GM23338 (cell line): Measurements from ENCODE around the gene TAL2.

Experiments used
- EZH2 ChIP-seq: fragments of 200-600 bp; sonication (generic); IDR thresholded peaks from one replicate; pipeline ENCODE4 v1.8.0; 2017; ENCODE audit warnings: antibody characterized with exemption, mild to moderate bottlenecking, low read depth; ENCODE audit not compliant: unreplicated experiment
- NANOG ChIP-seq: IDR thresholded peaks from 2 replicates; pipeline ENCODE4 v1.6.1; 2016; ENCODE audit warnings: antibody characterized with exemption, borderline replicate concordance
- REST ChIP-seq: IDR thresholded peaks from one replicate; pipeline ENCODE4 v1.6.1; 2018; ENCODE audit warnings: antibody characterized with exemption; ENCODE audit not compliant: unreplicated experiment
- TF ChIP-seq, protein P1 (sequence below), 2 experiments: fragments of 200-600 bp in 1 of 2; sonication (generic) in 1 of 2; conservative IDR thresholded peaks; 2 replicates each; pipeline versions ENCODE4 v1.5.1 to v1.6.1; 2016 to 2017; ENCODE audit warnings: antibody characterized with exemption in 2 of 2, low read depth in 2 of 2, mild to moderate bottlenecking in 2 of 2, moderate library complexity in 1 of 2

- TF ChIP-seq, protein P1, sequence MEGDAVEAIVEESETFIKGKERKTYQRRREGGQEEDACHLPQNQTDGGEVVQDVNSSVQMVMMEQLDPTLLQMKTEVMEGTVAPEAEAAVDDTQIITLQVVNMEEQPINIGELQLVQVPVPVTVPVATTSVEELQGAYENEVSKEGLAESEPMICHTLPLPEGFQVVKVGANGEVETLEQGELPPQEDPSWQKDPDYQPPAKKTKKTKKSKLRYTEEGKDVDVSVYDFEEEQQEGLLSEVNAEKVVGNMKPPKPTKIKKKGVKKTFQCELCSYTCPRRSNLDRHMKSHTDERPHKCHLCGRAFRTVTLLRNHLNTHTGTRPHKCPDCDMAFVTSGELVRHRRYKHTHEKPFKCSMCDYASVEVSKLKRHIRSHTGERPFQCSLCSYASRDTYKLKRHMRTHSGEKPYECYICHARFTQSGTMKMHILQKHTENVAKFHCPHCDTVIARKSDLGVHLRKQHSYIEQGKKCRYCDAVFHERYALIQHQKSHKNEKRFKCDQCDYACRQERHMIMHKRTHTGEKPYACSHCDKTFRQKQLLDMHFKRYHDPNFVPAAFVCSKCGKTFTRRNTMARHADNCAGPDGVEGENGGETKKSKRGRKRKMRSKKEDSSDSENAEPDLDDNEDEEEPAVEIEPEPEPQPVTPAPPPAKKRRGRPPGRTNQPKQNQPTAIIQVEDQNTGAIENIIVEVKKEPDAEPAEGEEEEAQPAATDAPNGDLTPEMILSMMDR (conservative IDR thresholded peaks at IDR 0.05; ENCODE audit: low read depth in 2 of 2), result no peak
- TF ChIP-seq EZH2, result no peak
- no peak for TF ChIP-seq NANOG
- TF ChIP-seq REST, result no peak
Measured at GRCh38 chr9:105710638-105711037, 48.4 kb downstream of the TAL2 start.
